Activated CD4-positive, alpha-beta T cell treated with anti-CD3 and anti-CD28 coated beads, Interleukin-2, amount 10 ng/mL, durations not matched to agents 24 days and 14 days (primary cell): ENCODE data around the gene LGR6. TPM values are rescaled to one million over a fixed set of nuclear protein-coding genes. Genes with fewer than 3 reads are reported as not detected.
A peak's percentile ranks its signal among the peaks of the same experiment; 100 is the strongest.
"Not testable (repeated sequence)": the region's sequence is repeated elsewhere in the genome, so short reads cannot be mapped to it uniquely, and the experiment has no call there.

Source experiments
- DNase-seq: peaks from one replicate; pipeline ENCODE4 v3.0.0; 2022
- H3K27ac Mint-ChIP-seq: one replicate; pipeline ENCODE4 v1.8.0; 2022; ENCODE audit warnings: mild to moderate bottlenecking, mixed read lengths
- H3K27me3 Mint-ChIP-seq: one replicate; pipeline ENCODE4 v1.8.0; 2022; ENCODE audit warnings: mixed read lengths
- H3K36me3 Mint-ChIP-seq: one replicate; pipeline ENCODE4 v1.8.0; 2022; ENCODE audit warnings: low read depth, mild to moderate bottlenecking, mixed read lengths
- H3K4me1 Mint-ChIP-seq: one replicate; pipeline ENCODE4 v1.8.0; 2021; ENCODE audit warnings: mixed read lengths
- H3K4me3 Mint-ChIP-seq: one replicate; pipeline ENCODE4 v1.8.0; 2022; ENCODE audit warnings: mild to moderate bottlenecking, moderate library complexity, mixed read lengths
- H3K9me3 Mint-ChIP-seq: one replicate; pipeline ENCODE4 v1.8.0; 2021; ENCODE audit warnings: mixed read lengths
- intact Hi-C: fragments of 100-400 bp; cut with micrococcal nuclease; formaldehyde crosslinking; loops from one replicate; pipeline ENCODE4 v1.15.1; 2023
- total RNA-seq: library from RNA; stranded (reverse); gene quantifications from 2 replicates; pipeline ENCODE4 v1.2.3, GENCODE V29; 2022

Gene LGR6, protein sequence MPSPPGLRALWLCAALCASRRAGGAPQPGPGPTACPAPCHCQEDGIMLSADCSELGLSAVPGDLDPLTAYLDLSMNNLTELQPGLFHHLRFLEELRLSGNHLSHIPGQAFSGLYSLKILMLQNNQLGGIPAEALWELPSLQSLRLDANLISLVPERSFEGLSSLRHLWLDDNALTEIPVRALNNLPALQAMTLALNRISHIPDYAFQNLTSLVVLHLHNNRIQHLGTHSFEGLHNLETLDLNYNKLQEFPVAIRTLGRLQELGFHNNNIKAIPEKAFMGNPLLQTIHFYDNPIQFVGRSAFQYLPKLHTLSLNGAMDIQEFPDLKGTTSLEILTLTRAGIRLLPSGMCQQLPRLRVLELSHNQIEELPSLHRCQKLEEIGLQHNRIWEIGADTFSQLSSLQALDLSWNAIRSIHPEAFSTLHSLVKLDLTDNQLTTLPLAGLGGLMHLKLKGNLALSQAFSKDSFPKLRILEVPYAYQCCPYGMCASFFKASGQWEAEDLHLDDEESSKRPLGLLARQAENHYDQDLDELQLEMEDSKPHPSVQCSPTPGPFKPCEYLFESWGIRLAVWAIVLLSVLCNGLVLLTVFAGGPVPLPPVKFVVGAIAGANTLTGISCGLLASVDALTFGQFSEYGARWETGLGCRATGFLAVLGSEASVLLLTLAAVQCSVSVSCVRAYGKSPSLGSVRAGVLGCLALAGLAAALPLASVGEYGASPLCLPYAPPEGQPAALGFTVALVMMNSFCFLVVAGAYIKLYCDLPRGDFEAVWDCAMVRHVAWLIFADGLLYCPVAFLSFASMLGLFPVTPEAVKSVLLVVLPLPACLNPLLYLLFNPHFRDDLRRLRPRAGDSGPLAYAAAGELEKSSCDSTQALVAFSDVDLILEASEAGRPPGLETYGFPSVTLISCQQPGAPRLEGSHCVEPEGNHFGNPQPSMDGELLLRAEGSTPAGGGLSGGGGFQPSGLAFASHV
- not detected in 2 replicates for total RNA-seq

GRCh38 chr1:202193614-202194327, at the start of gene LGR6:
LGR6 (plus strand) TSS chr1:202193799; CDS start chr1:202193990, 191 bp downstream.
- Mint-ChIP-seq H3K36me3 (no peaks in the 10 kb centered on the region), H3K27me3 (peaks cover 41% of the 10 kb centered on the region), H3K27ac (no peak within 1 kb of the TSS), H3K9me3 (no peaks in the 10 kb centered on the region), H3K4me3 (no peak within 1 kb of the TSS), H3K4me1 (peaks cover 4% of the 10 kb centered on the region)
- DNase-seq = no peak
- intact Hi-C loops = no loop called here

DNA sequence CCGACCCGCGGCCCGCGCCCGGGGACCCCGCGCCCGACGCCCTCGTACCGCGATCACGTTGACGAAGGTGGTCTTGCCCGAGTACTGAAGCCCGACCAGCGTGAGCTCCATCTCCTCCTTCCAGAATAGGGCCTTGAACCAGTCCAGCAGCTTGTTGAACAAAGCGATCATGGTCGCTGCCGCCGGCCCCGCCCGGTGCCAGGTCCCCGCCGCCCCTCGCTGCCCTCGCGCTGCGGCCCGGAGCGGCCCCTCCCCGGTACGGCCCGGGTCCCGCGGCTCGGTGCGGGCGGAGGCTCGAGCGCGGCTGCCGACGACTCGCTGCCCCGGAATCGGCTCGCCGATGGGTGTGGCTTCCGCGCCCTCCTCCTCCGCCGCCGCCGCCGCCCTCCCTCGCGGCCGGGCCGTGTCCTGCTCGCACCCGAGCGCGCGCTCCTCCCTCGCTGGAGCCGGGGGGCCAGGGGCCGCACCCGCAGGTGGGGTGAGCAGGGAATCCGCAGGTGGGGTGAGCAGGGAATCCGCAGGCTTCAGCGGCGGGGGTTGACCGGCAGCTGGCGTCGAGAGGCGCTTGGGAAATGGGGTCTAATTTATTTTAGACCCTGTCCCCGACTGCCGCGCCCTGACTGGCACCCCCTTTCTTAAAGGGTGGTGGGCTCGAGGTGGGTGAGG, 49.1 kb upstream of the LGR6 start, which contains the start of gene ARL8A:
Gene ARL8A (minus strand): TSS at position 336 of the 666 bp plus-strand sequence. CDS start 165 bp downstream, at position 171.
- intact Hi-C loops = loop anchor here (1.0 kb wide), 1 partner anchor 16 kb away; the partner anchor contains the start of gene PTPN7
- Mint-ChIP-seq H3K4me3 (peak within 1 kb of the TSS; percentile 93), H3K9me3 (no peaks in the 10 kb centered on the region), H3K4me1 (peaks cover 27% of the 10 kb centered on the region), H3K36me3 (peaks cover 25% of the 10 kb centered on the region), H3K27me3 (no peaks in the 10 kb centered on the region), H3K27ac (peak within 1 kb of the TSS; percentile 92)
- peak; percentile 94 for DNase-seq

DNA sequence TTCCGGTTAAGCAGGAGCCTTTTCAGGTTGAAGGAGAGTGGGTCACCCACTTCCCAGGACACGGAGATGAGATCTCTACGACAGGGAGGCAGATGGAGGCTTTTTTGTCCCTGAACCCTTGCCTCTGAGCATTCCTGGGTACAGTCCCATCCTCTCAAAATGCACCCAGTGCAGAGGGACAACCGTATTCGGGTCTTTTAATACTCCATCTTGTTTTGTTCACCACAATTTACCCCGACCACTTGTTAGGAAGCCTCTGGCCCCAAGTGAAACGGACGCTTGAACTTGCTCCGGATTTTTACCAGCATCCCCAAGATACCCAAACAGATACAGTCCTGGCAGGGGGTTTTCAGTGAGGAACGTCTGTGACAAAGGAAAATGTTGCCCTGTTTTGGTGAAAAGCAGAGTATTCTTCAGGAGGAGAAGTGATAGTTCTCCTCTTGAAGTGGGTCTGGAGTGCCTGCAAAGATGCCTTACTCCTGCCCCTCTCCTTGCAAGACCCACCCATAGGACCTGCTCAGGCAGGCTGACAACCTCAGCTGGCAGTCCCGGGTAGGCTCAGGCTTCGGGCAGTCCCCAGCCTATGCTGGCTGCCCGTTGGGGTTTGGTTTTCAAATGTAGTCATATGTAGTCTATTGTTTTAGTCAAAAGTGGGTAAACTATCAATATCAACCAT, 48.4 kb upstream of the LGR6 start:
- Mint-ChIP-seq H3K4me3 (peak overlapping the region; percentile 93), H3K27ac (peak overlapping the region; percentile 88), H3K36me3 (peaks cover 30% of the 10 kb centered on the region), H3K4me1 (peaks cover 27% of the 10 kb centered on the region), H3K9me3 (no peaks in the 10 kb centered on the region), H3K27me3 (no peaks in the 10 kb centered on the region)
- peak; percentile 78 for DNase-seq
- intact Hi-C loops = loop anchor here (1.0 kb wide), 1 partner anchor 15 kb away; the partner anchor contains the start of gene PTPN7

GRCh38 chr1:202145744-202146140, 47.9 kb upstream of the LGR6 start:
- Mint-ChIP-seq H3K4me1 (peaks cover 30% of the 10 kb centered on the region), H3K27ac (peak overlapping the region; percentile 88), H3K4me3 (peak overlapping the region; percentile 93), H3K36me3 (peaks cover 33% of the 10 kb centered on the region)
- DNase-seq, H3K9me3 Mint-ChIP-seq, H3K27me3 Mint-ChIP-seq: not testable (repeated sequence)
- intact Hi-C loops = loop anchor here (1.0 kb wide), 1 partner anchor 15 kb away; the partner anchor contains the start of gene PTPN7

- H3K4me3 Mint-ChIP-seq = peak overlapping the region; percentile 30
- no peaks in the 10 kb centered on the region for H3K27me3 Mint-ChIP-seq
- peaks cover 39% of the 10 kb centered on the region for H3K36me3 Mint-ChIP-seq
- peak overlapping the region; percentile 88 for H3K27ac Mint-ChIP-seq
- H3K4me1 Mint-ChIP-seq = peaks cover 32% of the 10 kb centered on the region
- DNase-seq = no peak
- intact Hi-C loops = no loop called here
- no peaks in the 10 kb centered on the region for H3K9me3 Mint-ChIP-seq
Observed at GRCh38 chr1:202146279-202146678, 47.3 kb upstream of the LGR6 start.

DNA sequence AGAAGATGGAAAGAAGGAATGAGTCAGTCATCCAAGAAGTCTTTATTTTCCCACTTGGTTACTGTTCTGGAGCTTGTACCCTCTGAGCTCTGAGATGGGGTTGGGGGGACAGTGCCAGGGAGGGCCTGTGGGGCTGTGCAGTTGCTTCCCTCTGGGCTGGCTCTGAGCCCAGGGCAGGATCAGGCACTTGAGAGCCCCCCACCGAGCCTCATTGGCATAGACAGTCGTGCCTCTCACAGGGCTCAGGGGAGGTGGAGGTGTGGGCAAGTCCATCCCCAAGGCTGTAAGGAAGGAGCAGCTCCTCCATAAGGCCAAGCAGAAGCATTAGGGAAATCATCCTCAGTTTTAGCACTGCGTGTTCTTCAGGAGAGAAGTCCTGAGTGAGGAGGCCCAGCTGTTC, 46.6 kb upstream of the LGR6 start:
- no peaks in the 10 kb centered on the region for H3K27me3 Mint-ChIP-seq
- intact Hi-C loops = no loop called here
- H3K36me3 Mint-ChIP-seq = peaks cover 42% of the 10 kb centered on the region
- no peak for DNase-seq
- H3K4me3 Mint-ChIP-seq = no peak overlapping the region
- H3K9me3 Mint-ChIP-seq = no peaks in the 10 kb centered on the region
- H3K4me1 Mint-ChIP-seq = peaks cover 30% of the 10 kb centered on the region
- peak overlapping the region; percentile 51 for H3K27ac Mint-ChIP-seq

- no peak overlapping the region for H3K27ac Mint-ChIP-seq
- intact Hi-C loops = no loop called here
- H3K9me3 Mint-ChIP-seq = no peaks in the 10 kb centered on the region
Observed at GRCh38 chr1:202148391-202148790, 45.2 kb upstream of the LGR6 start.

DNA sequence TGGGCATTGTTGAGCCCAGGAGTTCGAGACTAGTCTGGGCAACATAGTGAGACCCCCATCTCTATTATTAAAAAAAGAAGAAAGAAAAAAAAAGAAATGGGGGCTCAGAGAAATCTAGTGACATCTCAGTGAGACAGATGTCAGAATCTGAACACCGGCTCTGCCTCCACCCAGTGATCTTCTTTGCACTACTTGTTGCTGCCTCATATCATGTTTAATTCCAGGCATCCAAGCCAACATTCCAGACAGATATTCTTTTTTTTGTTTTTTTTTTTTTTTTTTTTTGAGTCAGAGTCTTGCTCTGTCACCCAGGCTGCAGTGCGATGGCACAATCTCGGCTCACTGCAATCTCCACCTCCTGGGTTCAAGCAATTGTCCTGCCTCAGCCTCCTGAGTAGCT, 44.0 kb upstream of the LGR6 start:
- peaks cover 63% of the 10 kb centered on the region for H3K36me3 Mint-ChIP-seq
- H3K27ac Mint-ChIP-seq = no peak overlapping the region
- H3K9me3 Mint-ChIP-seq = no peaks in the 10 kb centered on the region
- intact Hi-C loops = no loop called here
- no peak for DNase-seq
- no peak overlapping the region for H3K4me3 Mint-ChIP-seq
- peaks cover 27% of the 10 kb centered on the region for H3K4me1 Mint-ChIP-seq
- no peaks in the 10 kb centered on the region for H3K27me3 Mint-ChIP-seq

More at GRCh38 chr1:202148391-202148790, 45.2 kb upstream of the LGR6 start:
- no peaks in the 10 kb centered on the region for H3K27me3 Mint-ChIP-seq
- peak; percentile 56 for DNase-seq
- H3K4me1 Mint-ChIP-seq = peaks cover 26% of the 10 kb centered on the region
- no peak overlapping the region for H3K4me3 Mint-ChIP-seq
- H3K36me3 Mint-ChIP-seq = peaks cover 56% of the 10 kb centered on the region

GRCh38 chr1:202150187-202150586, 43.4 kb upstream of the LGR6 start:
- intact Hi-C loops = no loop called here
- Mint-ChIP-seq H3K4me3 (no peak overlapping the region), H3K27ac (no peak overlapping the region), H3K27me3 (no peaks in the 10 kb centered on the region), H3K36me3 (peaks cover 69% of the 10 kb centered on the region), H3K4me1 (peaks cover 32% of the 10 kb centered on the region), H3K9me3 (no peaks in the 10 kb centered on the region)
- DNase-seq = no peak

- H3K9me3 Mint-ChIP-seq = no peaks in the 10 kb centered on the region
- intact Hi-C loops = no loop called here
- H3K27me3 Mint-ChIP-seq = no peaks in the 10 kb centered on the region
- DNase-seq = no peak
- peaks cover 33% of the 10 kb centered on the region for H3K4me1 Mint-ChIP-seq
- H3K4me3 Mint-ChIP-seq = no peak overlapping the region
- H3K27ac Mint-ChIP-seq = peak overlapping the region; percentile 48
- peaks cover 73% of the 10 kb centered on the region for H3K36me3 Mint-ChIP-seq
Observed at GRCh38 chr1:202150602-202151001, 43.0 kb upstream of the LGR6 start.

DNA sequence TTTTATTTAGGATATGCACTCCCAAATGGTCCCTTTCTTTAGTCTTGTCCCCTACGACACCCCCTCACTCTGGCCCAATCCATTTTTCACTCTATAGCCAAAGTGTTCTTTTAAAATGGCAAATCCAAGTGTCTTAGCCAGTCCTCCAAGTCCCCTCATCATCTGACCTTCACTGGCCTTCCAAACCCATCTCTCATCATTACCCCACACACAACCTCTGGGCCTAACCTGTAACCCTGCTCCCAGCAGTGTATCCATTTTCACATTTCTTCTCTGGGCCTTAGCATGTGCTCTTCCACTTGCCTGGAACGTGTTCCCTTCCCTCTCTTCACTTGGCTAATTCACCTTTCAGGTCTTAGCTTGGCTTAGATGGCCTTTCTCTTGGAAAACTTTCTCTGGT, 42.6 kb upstream of the LGR6 start:
- peaks cover 78% of the 10 kb centered on the region for H3K36me3 Mint-ChIP-seq
- H3K4me3 Mint-ChIP-seq = no peak overlapping the region
- no peaks in the 10 kb centered on the region for H3K9me3 Mint-ChIP-seq
- H3K27ac Mint-ChIP-seq = peak overlapping the region; percentile 48
- no peak for DNase-seq
- H3K4me1 Mint-ChIP-seq = peaks cover 35% of the 10 kb centered on the region
- H3K27me3 Mint-ChIP-seq = no peaks in the 10 kb centered on the region
- intact Hi-C loops = no loop called here

GRCh38 chr1:202152399-202152798, 41.2 kb upstream of the LGR6 start:
- Mint-ChIP-seq H3K4me1 (peaks cover 37% of the 10 kb centered on the region), H3K27ac (no peak overlapping the region), H3K27me3 (no peaks in the 10 kb centered on the region), H3K36me3 (peaks cover 86% of the 10 kb centered on the region), H3K4me3 (no peak overlapping the region), H3K9me3 (no peaks in the 10 kb centered on the region)
- intact Hi-C loops = no loop called here
- DNase-seq = no peak
